WERI-Rb-1 (cell line): ENCODE results near the gene SUOX.

ENCODE experiments used
- DNase-seq: peaks from one replicate; pipeline ENCODE4 v3.0.0-alpha.2; 2020
- H3K27ac ChIP-seq: fragments of 250-450 bp; sonication (Bioruptor Pico); 2 replicates; pipeline ENCODE4 v1.5.1; 2020; ENCODE audit warnings: mild to moderate bottlenecking, moderate library complexity
- H3K27me3 ChIP-seq: fragments of 250-450 bp; sonication (Bioruptor Pico); 2 replicates; pipeline ENCODE4 v1.5.1; 2021; ENCODE audit warnings: mild to moderate bottlenecking, low read depth, moderate library complexity; ENCODE audit not compliant: insufficient read depth, severe bottlenecking
- H3K36me3 ChIP-seq: fragments of 250-450 bp; sonication (Bioruptor Pico); 2 replicates; pipeline ENCODE4 v1.5.1; 2020; ENCODE audit warnings: mild to moderate bottlenecking, moderate library complexity
- H3K4me3 ChIP-seq: 2 replicates; pipeline ENCODE4 v1.5.1; 2011; ENCODE audit warnings: low read depth, mild to moderate bottlenecking, control low read depth, low read length
- H3K9me3 ChIP-seq: fragments of 250-450 bp; sonication (Bioruptor Pico); 2 replicates; pipeline ENCODE4 v1.5.1; 2021; ENCODE audit warnings: mild to moderate bottlenecking, moderate library complexity; ENCODE audit not compliant: severe bottlenecking
- TF ChIP-seq, protein P1 (sequence below): IDR thresholded peaks from 2 replicates; pipeline ENCODE4 v1.5.1; 2011; ENCODE audit warnings: low read depth, mild to moderate bottlenecking, control low read depth, inconsistent platforms, low read length

SUOX gene

DNA sequence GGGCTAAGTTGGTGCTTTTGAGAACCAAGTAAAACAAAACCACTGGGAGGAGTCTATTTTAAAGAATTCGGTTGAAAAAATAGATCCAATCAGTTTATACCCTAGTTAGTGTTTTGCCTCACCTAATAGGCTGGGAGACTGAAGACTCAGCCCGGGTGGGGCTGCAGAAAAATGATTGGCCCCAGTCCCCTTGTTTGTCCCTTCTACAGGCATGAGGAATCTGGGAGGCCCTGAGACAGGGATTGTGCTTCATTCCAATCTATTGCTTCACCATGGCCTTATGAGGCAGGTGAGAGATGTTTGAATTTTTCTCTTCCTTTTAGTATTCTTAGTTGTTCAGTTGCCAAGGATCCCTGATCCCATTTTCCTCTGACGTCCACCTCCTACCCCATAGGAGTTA is 25.0 kb upstream of the SUOX start:
- DNase-seq: no peak
- Histone ChIP-seq H3K27ac (no peak overlapping the region), H3K27me3 (no peaks in the 10 kb centered on the region), H3K9me3 (no peaks in the 10 kb centered on the region), H3K4me3 (no peak overlapping the region), H3K36me3 (peaks cover 42% of the 10 kb centered on the region)
- TF ChIP-seq, protein P1, sequence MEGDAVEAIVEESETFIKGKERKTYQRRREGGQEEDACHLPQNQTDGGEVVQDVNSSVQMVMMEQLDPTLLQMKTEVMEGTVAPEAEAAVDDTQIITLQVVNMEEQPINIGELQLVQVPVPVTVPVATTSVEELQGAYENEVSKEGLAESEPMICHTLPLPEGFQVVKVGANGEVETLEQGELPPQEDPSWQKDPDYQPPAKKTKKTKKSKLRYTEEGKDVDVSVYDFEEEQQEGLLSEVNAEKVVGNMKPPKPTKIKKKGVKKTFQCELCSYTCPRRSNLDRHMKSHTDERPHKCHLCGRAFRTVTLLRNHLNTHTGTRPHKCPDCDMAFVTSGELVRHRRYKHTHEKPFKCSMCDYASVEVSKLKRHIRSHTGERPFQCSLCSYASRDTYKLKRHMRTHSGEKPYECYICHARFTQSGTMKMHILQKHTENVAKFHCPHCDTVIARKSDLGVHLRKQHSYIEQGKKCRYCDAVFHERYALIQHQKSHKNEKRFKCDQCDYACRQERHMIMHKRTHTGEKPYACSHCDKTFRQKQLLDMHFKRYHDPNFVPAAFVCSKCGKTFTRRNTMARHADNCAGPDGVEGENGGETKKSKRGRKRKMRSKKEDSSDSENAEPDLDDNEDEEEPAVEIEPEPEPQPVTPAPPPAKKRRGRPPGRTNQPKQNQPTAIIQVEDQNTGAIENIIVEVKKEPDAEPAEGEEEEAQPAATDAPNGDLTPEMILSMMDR: no peak

DNA sequence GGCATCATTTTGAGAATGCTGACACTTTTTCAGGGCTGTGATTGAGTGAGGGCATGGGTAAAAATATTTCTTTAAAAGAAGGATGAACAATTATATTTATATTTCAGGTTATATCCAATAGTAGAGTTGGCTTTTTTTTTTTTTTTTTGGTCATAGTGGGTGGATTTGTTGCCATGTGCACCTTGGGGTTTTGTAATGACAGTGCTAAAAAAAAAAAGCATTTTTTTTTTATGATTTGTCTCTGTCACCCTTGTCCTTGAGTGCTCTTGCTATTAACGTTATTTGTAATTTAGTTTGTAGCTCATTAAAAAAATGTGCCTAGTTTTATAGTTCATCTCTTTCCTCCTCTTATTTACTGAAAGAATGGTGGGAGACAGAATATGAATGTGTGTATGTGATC is 24.6 kb upstream of the SUOX start:
- peaks cover 42% of the 10 kb centered on the region for H3K36me3 ChIP-seq

DNA sequence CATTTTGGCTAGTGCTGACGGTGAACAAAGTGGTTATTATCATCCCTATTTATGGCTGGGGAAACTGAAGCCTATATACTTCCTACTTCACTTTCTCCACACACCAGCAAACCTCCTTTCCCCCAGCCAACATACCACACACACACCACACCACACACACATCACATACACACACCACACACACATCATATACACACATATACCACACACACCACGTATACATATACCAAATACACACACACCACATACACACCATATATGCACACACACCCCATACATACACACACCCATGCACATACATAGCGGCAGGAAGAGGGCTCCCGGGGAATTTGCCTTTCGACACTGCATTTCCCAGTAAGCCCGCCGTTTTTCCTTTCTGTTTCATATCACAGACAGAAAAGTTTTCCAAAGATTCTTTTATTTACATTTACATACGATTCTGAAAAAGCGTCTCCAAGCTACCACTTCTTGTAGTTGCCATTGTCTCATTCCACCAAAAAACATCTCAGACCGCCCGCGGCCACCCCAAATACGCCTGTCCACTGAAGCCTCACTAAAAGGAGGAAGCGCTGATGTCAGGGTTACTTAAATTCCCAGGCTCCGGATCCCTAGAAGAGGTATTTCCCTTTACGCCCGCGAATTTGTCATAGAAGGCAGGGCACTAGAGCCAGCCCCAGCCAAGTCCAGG is 24.0 kb upstream of the SUOX start:
- Histone ChIP-seq H3K27ac (peak overlapping the region; percentile 61), H3K4me3 (peak overlapping the region; percentile 51), H3K9me3 (no peaks in the 10 kb centered on the region), H3K27me3 (no peaks in the 10 kb centered on the region), H3K36me3 (peaks cover 38% of the 10 kb centered on the region)
- no peak for DNase-seq
- TF ChIP-seq, protein P1: no peak

More for the DNA sequence above, 24.6 kb upstream of the SUOX start:
- Histone ChIP-seq H3K27me3 (no peaks in the 10 kb centered on the region), H3K9me3 (no peaks in the 10 kb centered on the region), H3K4me3 (no peak overlapping the region), H3K27ac (no peak overlapping the region)
- TF ChIP-seq, protein P1: no peak
- DNase-seq: no peak

DNA sequence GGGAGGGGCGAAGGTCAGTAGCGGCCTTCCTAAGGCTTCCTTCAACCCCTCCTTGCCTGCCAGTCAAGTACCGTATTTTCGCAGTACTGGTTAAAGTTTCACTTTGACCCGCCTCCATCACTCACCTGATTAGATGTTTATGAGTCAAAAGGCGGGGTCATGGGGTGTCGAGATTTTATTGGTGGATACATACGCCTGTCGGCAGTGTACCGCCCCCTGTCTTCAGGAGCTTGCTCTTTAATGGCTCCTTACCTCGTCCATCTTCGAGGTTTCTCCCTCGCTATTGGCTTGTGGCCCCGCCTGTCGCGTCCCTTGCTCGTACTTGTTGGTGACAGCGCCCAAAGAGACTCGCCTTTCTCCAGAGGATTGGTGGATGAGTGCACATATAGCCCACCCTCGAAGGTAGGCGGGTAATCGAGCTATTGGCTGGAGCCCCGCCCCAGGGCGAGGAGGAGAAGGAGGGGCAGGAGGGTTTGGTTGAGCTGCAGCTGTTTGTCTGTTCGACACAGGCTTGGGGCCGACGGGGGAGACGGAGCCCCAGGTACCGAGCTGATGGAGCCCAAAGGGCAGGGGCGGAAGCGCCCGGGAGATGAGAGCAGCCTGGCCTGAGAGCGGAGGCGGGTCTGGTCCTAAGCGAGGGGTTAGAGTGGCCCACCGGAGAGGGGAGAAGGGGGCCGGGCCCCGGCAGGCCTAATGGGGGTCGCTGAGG is 23.3 kb upstream of the SUOX start, which contains the start of gene RAB5B:
TSS of gene RAB5B (plus strand) at position 480 of the 709 bp plus-strand sequence. CDS start 12,883 bp downstream, outside the sequence.
- Histone ChIP-seq H3K36me3 (peaks cover 31% of the 10 kb centered on the region), H3K27ac (peak within 1 kb of the TSS; percentile 81), H3K9me3 (no peaks in the 10 kb centered on the region), H3K4me3 (peak within 1 kb of the TSS; percentile 81), H3K27me3 (no peaks in the 10 kb centered on the region)
- TF ChIP-seq, protein P1: no peak
- DNase-seq: peak; percentile 99

DNA sequence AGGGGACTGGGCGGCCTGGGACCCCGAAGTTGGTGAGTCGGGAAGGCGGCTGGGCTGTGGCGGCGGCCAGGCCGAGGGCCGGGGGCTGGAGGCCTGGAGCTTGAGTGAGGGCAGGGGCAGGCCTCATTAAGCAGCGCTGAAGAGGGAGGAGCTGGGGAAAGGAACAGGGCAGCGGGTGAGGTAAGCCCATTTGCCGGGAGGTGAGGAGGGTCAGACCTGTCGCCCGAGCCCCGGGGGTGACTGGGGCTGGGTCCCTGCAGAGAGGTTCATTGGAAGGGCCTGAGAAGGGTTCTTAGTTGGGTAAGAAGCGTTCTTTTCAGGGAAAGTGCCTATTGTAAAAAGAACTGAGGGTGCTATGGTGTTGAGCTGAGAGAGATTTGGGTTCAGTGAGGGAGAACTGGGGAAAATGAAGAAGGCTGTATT is 22.8 kb upstream of the SUOX start:
- peak overlapping the region; percentile 81 for H3K4me3 ChIP-seq
- DNase-seq: peak; percentile 60
- H3K27me3 ChIP-seq: no peaks in the 10 kb centered on the region
- no peaks in the 10 kb centered on the region for H3K9me3 ChIP-seq
- H3K36me3 ChIP-seq: peaks cover 29% of the 10 kb centered on the region
- TF ChIP-seq, protein P1: no peak
- H3K27ac ChIP-seq: peak overlapping the region; percentile 81
